NB4 (cell line): Measurements from ENCODE around the gene NDUFAF2.

Source experiments
- POLR2A ChIP-seq: IDR thresholded peaks from 2 replicates; pipeline ENCODE4 v1.6.1; 2011; ENCODE audit warnings: mild to moderate bottlenecking; ENCODE audit not compliant: insufficient read length; ENCODE audit errors: extremely low read depth
- TF ChIP-seq, protein P1 (sequence below): IDR thresholded peaks from 2 replicates; pipeline ENCODE4 v1.6.1; 2011; ENCODE audit warnings: low read depth, low read length
- TF ChIP-seq, protein P2 (sequence below): IDR thresholded peaks from one replicate; pipeline ENCODE4 v1.5.1; 2012; ENCODE audit warnings: low read depth, low read length

DNA sequence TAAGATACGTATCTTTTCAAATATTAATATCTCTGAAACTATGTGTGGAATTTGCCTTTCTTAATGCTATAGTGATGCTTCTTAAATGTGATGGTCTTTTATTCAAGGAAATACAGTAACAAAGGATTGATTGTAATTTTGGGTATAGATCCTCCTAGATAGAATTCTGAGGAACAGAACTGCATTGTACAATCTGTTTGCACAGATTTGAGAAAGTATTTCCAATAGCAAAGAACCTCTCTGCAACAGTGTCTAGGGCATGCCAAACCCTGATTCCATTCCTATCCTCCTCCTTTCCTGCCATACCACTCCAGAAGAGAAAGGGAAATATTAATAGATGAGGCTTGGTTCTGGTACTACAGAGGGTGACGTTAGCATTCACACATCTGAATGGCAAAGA, 206.9 kb downstream of the NDUFAF2 start:
- TF ChIP-seq POLR2A, result no peak
- TF ChIP-seq, protein P1, sequence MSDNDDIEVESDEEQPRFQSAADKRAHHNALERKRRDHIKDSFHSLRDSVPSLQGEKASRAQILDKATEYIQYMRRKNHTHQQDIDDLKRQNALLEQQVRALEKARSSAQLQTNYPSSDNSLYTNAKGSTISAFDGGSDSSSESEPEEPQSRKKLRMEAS, result no peak
- TF ChIP-seq, protein P2, sequence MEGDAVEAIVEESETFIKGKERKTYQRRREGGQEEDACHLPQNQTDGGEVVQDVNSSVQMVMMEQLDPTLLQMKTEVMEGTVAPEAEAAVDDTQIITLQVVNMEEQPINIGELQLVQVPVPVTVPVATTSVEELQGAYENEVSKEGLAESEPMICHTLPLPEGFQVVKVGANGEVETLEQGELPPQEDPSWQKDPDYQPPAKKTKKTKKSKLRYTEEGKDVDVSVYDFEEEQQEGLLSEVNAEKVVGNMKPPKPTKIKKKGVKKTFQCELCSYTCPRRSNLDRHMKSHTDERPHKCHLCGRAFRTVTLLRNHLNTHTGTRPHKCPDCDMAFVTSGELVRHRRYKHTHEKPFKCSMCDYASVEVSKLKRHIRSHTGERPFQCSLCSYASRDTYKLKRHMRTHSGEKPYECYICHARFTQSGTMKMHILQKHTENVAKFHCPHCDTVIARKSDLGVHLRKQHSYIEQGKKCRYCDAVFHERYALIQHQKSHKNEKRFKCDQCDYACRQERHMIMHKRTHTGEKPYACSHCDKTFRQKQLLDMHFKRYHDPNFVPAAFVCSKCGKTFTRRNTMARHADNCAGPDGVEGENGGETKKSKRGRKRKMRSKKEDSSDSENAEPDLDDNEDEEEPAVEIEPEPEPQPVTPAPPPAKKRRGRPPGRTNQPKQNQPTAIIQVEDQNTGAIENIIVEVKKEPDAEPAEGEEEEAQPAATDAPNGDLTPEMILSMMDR, result no peak
